ENCODE data around the gene TSPYL6. TPM values are rescaled to one million over a fixed set of nuclear protein-coding genes. Genes with fewer than 3 reads are reported as not detected.

The TSPYL6 gene
- total and polyA plus RNA-seq, 2 experiments from 2014 or later: not detected

GRCh38 chr2:54261537-54261936 lies 5.5 kb upstream of the TSPYL6 start (continued):
- TF ChIP-seq ZNF462 (CRISPR knock-in tag; IDR thresholded peaks at IDR 0.05) (no peak), ZNF114 (CRISPR knock-in tag; IDR thresholded peaks at IDR 0.05) (no peak), ZNF331 (CRISPR knock-in tag; IDR thresholded peaks at IDR 0.05; ENCODE audit: low read depth) (no peak), CREB1 (CRISPR knock-in tag; IDR thresholded peaks at IDR 0.05; ENCODE audit: low read depth) (no peak)

GRCh38 chr2:54260241-54260595 lies 4.2 kb upstream of the TSPYL6 start:
- 0 out of 2 replicates have a peak, but pooled peaks cover 5% of the 10 kb centered on the region for H3K9me2 ChIP-seq (ENCODE audit: insufficient read depth)
- no peaks in the 10 kb centered on the region for H3K27me3 Mint-ChIP-seq (ENCODE audit: insufficient read depth, low read depth, poor library complexity)
- TF ChIP-seq EZH2phosphoT487 (IDR thresholded peaks at IDR 0.05; ENCODE audit: unreplicated experiment) (no peak), ZNF462 (CRISPR knock-in tag; IDR thresholded peaks at IDR 0.05) (no peak), EZH2 (IDR thresholded peaks at IDR 0.05; ENCODE audit: low read depth, unreplicated experiment) (no peak), POLR2AphosphoS5 (IDR thresholded peaks at IDR 0.05; ENCODE audit: low read depth) (no peak), CREB1 (CRISPR knock-in tag; IDR thresholded peaks at IDR 0.05; ENCODE audit: low read depth) (no peak), JUNB (IDR thresholded peaks at IDR 0.05; ENCODE audit: unreplicated experiment) (no peak)

More at GRCh38 chr2:54260241-54260595, 4.2 kb upstream of the TSPYL6 start:
- Mint-ChIP-seq H3K36me3 (ENCODE audit: low read depth) (peaks cover 4% of the 10 kb centered on the region; the same call in 1 of the 3 replicates), H3K27ac (no peak overlapping the region), H3K4me1 (no peaks in the 10 kb centered on the region), H3K9me3 (peaks cover 2% of the 10 kb centered on the region; the same call in 1 of the 3 replicates), H3K4me3 (no peak overlapping the region)
- ATAC-seq: no peak
- Histone ChIP-seq H3K4me1 (ENCODE audit: insufficient read depth) (no peaks in the 10 kb centered on the region), H2AFZ (no peak overlapping the region; the same call in 1 of the 2 replicates), H3K4me3 (no peak overlapping the region), H3F3A (replicated peaks; ENCODE audit: low read depth) (no peaks in the 10 kb centered on the region), H3K36me3 (ENCODE audit: insufficient read depth) (no peaks in the 10 kb centered on the region), H4K20me1 (replicated peaks; ENCODE audit: insufficient read depth) (no peaks in the 10 kb centered on the region), H3K27ac (ENCODE audit: low read depth) (no peak overlapping the region), H3K79me2 (replicated peaks; ENCODE audit: insufficient read depth) (no peaks in the 10 kb centered on the region), H3K4me2 (no peak overlapping the region), H3K27me3 (ENCODE audit: insufficient read depth) (no peaks in the 10 kb centered on the region)
- no peak for DNase-seq (ENCODE audit: low spot score)
